Gastroesophageal sphincter (tissue), 4 donors: ENCODE measurements around the gene ZG16B. TPM values are rescaled to one million over a fixed set of nuclear protein-coding genes. Genes with fewer than 3 reads are reported as not detected.

ENCODE experiments used
- ATAC-seq: fragments of 150-250 bp; one replicate; pipeline ENCODE4 v1.9.1; 2016; ENCODE audit warnings: mild to moderate bottlenecking, moderate library complexity
- H3K27ac ChIP-seq, 4 donors: fragments of 200-600 bp; sonication (generic) in 3 of 4; 1 replicate in 3 of 4; 2 replicates in 1 of 4; pipeline ENCODE4 v1.5.1; 2016 to 2019
- H3K27me3 ChIP-seq: fragments of 200-600 bp; sonication (generic); one replicate; pipeline ENCODE4 v1.5.1; 2019
- H3K36me3 ChIP-seq, 2 donors: fragments of 200-600 bp; sonication (generic); one replicate each; pipeline ENCODE4 v1.5.1; 2019; ENCODE audit warnings: control low read depth in 1 of 2
- H3K4me1 ChIP-seq, 3 donors: fragments of 200-600 bp; sonication (generic); 1 replicate in 2 of 3; 2 replicates in 1 of 3; pipeline ENCODE4 v1.5.1; 2016 to 2019; ENCODE audit warnings: control low read depth in 2 of 3
- H3K4me3 ChIP-seq, 2 donors: fragments of 200-600 bp; sonication (generic); one replicate each; pipeline ENCODE4 v1.5.1; 2019; ENCODE audit warnings: mild to moderate bottlenecking in 1 of 2, moderate library complexity in 1 of 2
- H3K9me3 ChIP-seq, 3 donors: fragments of 200-600 bp; sonication (generic); one replicate each; pipeline ENCODE4 v1.5.1; 2017 to 2019; ENCODE audit warnings: control low read depth in 2 of 3
- CTCF ChIP-seq, 4 experiments: fragments of 200-600 bp in 2 of 4; fragments of 450-650 bp in 2 of 4; sonication (generic) in 1 of 4; IDR thresholded peaks; one replicate each; pipeline ENCODE4 v1.5.1; 2017 to 2019; ENCODE audit warnings: antibody characterized with exemption in 4 of 4, mild to moderate bottlenecking in 2 of 4, moderate library complexity in 2 of 4
- EP300 ChIP-seq: sonication (generic); formaldehyde crosslinking; IDR thresholded peaks from one replicate; pipeline ENCODE4 v1.6.1; 2017; ENCODE audit warnings: antibody characterized with exemption, mild to moderate bottlenecking
- POLR2A ChIP-seq, 2 donors: fragments of 450-650 bp; IDR thresholded peaks; one replicate each; pipeline ENCODE4 v1.6.1; 2017; ENCODE audit warnings: antibody characterized with exemption in 2 of 2, mild to moderate bottlenecking in 2 of 2, moderate library complexity in 1 of 2
- POLR2AphosphoS5 ChIP-seq: sonication (generic); formaldehyde crosslinking; IDR thresholded peaks from one replicate; pipeline ENCODE4 v1.6.1; 2017; ENCODE audit warnings: antibody characterized with exemption
- WGBS, 2 donors: methylation state at CpG; one replicate each; pipeline ENCODE4 v1.1.5; 2018; ENCODE audit warnings: low coverage in 1 of 2; 5-methylcytosine and 5-hydroxymethylcytosine counted together
- total RNA-seq, 4 donors: library from RNA; depleted of rRNA; stranded (reverse); fragments of >200 nt; gene quantifications; one replicate each; pipeline ENCODE4 v1.1.0, GENCODE V29; 2016

ZG16B gene
- total RNA-seq, 4 donors from 2014 or later: 37.5 TPM; not detected in 3

- peaks cover 70% of the 10 kb centered on the region for H3K27me3 ChIP-seq
- H3K4me3 ChIP-seq: no peak overlapping the region
- H3K36me3 ChIP-seq: no peaks in the 10 kb centered on the region
- no peak overlapping the region for H3K27ac ChIP-seq
- 45 to 61% methylated on average over 2 of the region's 5 CpGs for WGBS, 2 donors
- peaks cover 0 to 4% (median 0%) of the 10 kb centered on the region in 3 donors for H3K4me1 ChIP-seq
- TF ChIP-seq POLR2A (IDR thresholded peaks at IDR 0.05): no peak
- TF ChIP-seq POLR2AphosphoS5: no peak
- no peak for TF ChIP-seq EP300
- TF ChIP-seq CTCF (IDR thresholded peaks at IDR 0.05): no peak
- no peaks in the 10 kb centered on the region for H3K9me3 ChIP-seq
- ATAC-seq: no peak
Observed at GRCh38 chr16:2790631-2791030, 39.5 kb upstream of the ZG16B start.

GRCh38 chr16:2791174-2791573 is 38.9 kb upstream of the ZG16B start:
- Histone ChIP-seq H3K27me3 (peaks cover 66% of the 10 kb centered on the region), H3K4me1 (no peaks in the 10 kb centered on the region), H3K4me3 (no peak overlapping the region), H3K27ac (no peak overlapping the region), H3K36me3 (no peaks in the 10 kb centered on the region), H3K9me3 (no peaks in the 10 kb centered on the region)
- WGBS, 2 donors: 53 to 68% methylated on average over 4 to 5 of the region's 8 CpGs
- ATAC-seq: no peak
- TF ChIP-seq EP300 (no peak), POLR2A (IDR thresholded peaks at IDR 0.05) (no peak), POLR2AphosphoS5 (no peak), CTCF (IDR thresholded peaks at IDR 0.05) (no peak)

GRCh38 chr16:2792940-2793339 is 37.2 kb upstream of the ZG16B start:
- Histone ChIP-seq H3K27me3 (peaks cover 62% of the 10 kb centered on the region), H3K9me3 (no peaks in the 10 kb centered on the region), H3K4me3 (no peak overlapping the region), H3K36me3 (no peaks in the 10 kb centered on the region), H3K27ac (no peak overlapping the region), H3K4me1 (no peaks in the 10 kb centered on the region)
- ATAC-seq: no peak
- no peak for TF ChIP-seq POLR2A (IDR thresholded peaks at IDR 0.05)
- WGBS, 2 donors: 83 to 84% methylated on average over 9 to 10 of the region's 10 CpGs

- WGBS, 2 donors: 60 to 73% methylated on average over 5 to 7 of the region's 7 CpGs
- no peak overlapping the region for H3K27ac ChIP-seq
- no peak overlapping the region for H3K4me3 ChIP-seq
- H3K27me3 ChIP-seq: peaks cover 55% of the 10 kb centered on the region
- no peaks in the 10 kb centered on the region for H3K36me3 ChIP-seq
- no peak for ATAC-seq
- no peaks in the 10 kb centered on the region for H3K9me3 ChIP-seq
- TF ChIP-seq POLR2A (IDR thresholded peaks at IDR 0.05) (no peak), CTCF (IDR thresholded peaks at IDR 0.05) (no peak), EP300 (no peak), POLR2AphosphoS5 (no peak)
- H3K4me1 ChIP-seq: no peaks in the 10 kb centered on the region
Observed at GRCh38 chr16:2795395-2796143, 34.5 kb upstream of the ZG16B start.

GRCh38 chr16:2798723-2799204 is 31.3 kb upstream of the ZG16B start:
- Histone ChIP-seq H3K36me3 (no peaks in the 10 kb centered on the region), H3K9me3 (peaks cover 0 to 12% (median 0%) of the 10 kb centered on the region in 3 donors), H3K4me1 (no peaks in the 10 kb centered on the region), H3K27me3 (peaks cover 40% of the 10 kb centered on the region), H3K4me3 (no peak overlapping the region), H3K27ac (no peak overlapping the region)
- TF ChIP-seq EP300: no peak
- no peak for TF ChIP-seq POLR2AphosphoS5
- no peak for TF ChIP-seq POLR2A (IDR thresholded peaks at IDR 0.05)
- no peak for TF ChIP-seq CTCF (IDR thresholded peaks at IDR 0.05)
- WGBS, 2 donors: no CpG with 5 or more reads among the region's 39 CpGs
- no peak for ATAC-seq
